ENCODE measurements around the gene TBC1D22A. TPM values are rescaled to one million over a fixed set of nuclear protein-coding genes. Genes with fewer than 3 reads are reported as not detected.

TBC1D22A gene
- total RNA-seq, 3 donors from 2014 or later, result 35.6 to 51.9 (median 41.8) TPM

DNA sequence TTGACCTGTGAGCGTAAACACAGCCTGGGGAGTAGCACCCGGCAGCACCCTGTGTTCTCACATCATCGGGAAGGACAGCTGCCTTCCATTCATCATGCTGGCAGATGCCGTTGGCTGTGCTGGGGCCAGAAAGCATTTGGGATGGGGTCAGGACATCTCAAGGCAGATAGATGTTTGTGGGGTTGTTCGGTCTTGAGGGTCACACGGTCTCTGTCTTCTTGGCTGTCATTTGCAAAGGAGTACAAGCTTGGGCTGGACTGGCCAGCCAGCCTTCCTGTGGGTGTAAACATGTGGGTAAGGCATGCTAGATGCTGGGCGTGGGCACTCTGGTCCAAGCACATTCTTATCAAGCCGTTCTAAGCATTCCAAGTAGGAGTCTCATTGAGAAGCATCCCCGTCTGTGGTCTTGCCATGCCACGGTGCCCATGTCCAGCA, 81.4 kb downstream of the TBC1D22A start:
- no peak overlapping the region for H3K4me3 ChIP-seq
- no peaks in the 10 kb centered on the region for H3K4me1 ChIP-seq (ENCODE audit: low read depth)
- no peaks in the 10 kb centered on the region for H3K36me3 ChIP-seq (ENCODE audit: low read depth)
- ATAC-seq (no peak), DNase-seq (no peak)
- no peaks in the 10 kb centered on the region for H3K9me3 ChIP-seq
- intact Hi-C loops (cut with DNase I, micrococcal nuclease), result no loop called here
- TF ChIP-seq, protein P1, sequence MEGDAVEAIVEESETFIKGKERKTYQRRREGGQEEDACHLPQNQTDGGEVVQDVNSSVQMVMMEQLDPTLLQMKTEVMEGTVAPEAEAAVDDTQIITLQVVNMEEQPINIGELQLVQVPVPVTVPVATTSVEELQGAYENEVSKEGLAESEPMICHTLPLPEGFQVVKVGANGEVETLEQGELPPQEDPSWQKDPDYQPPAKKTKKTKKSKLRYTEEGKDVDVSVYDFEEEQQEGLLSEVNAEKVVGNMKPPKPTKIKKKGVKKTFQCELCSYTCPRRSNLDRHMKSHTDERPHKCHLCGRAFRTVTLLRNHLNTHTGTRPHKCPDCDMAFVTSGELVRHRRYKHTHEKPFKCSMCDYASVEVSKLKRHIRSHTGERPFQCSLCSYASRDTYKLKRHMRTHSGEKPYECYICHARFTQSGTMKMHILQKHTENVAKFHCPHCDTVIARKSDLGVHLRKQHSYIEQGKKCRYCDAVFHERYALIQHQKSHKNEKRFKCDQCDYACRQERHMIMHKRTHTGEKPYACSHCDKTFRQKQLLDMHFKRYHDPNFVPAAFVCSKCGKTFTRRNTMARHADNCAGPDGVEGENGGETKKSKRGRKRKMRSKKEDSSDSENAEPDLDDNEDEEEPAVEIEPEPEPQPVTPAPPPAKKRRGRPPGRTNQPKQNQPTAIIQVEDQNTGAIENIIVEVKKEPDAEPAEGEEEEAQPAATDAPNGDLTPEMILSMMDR (IDR thresholded peaks at IDR 0.05), result no peak

DNA sequence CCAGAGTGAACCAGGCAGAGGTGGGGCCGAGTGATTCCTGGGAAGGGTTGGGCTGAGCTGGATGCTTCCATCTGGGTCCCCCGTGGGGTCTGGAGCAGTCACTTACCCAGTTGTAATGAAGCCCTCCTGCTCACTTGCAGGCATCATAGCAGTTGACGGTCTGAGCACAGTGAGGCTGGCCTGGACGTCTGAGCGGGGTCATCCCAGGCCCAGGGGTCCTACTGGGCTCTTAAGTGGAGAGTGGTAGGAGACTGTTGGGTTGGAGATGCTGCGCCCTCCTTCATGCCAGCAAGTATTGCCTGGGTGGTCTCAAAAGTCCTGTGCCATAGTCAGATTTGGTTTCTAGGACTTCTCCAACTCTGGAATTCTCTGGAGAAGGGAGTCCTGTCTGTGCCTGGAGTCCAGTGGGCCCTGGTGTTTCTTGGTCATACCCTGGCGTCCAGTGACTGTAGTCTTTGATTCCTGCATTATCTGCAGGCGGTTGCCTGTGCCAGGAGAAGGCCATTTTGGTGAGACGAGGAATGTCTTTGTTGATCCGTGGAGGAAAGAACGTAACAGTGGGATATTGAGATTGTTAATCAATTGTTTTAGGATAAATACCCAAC, 82.3 kb downstream of the TBC1D22A start:
- no peak overlapping the region for H3K4me3 ChIP-seq
- H3K4me1 ChIP-seq (ENCODE audit: low read depth), result no peaks in the 10 kb centered on the region
- ATAC-seq (peak; percentile 9), DNase-seq (no peak)
- TF ChIP-seq, protein P1 (IDR thresholded peaks at IDR 0.05), result no peak
- H3K9me3 ChIP-seq, result no peaks in the 10 kb centered on the region
- no peaks in the 10 kb centered on the region for H3K36me3 ChIP-seq (ENCODE audit: low read depth)
- intact Hi-C loops (cut with DNase I, micrococcal nuclease), result no loop called here

DNA sequence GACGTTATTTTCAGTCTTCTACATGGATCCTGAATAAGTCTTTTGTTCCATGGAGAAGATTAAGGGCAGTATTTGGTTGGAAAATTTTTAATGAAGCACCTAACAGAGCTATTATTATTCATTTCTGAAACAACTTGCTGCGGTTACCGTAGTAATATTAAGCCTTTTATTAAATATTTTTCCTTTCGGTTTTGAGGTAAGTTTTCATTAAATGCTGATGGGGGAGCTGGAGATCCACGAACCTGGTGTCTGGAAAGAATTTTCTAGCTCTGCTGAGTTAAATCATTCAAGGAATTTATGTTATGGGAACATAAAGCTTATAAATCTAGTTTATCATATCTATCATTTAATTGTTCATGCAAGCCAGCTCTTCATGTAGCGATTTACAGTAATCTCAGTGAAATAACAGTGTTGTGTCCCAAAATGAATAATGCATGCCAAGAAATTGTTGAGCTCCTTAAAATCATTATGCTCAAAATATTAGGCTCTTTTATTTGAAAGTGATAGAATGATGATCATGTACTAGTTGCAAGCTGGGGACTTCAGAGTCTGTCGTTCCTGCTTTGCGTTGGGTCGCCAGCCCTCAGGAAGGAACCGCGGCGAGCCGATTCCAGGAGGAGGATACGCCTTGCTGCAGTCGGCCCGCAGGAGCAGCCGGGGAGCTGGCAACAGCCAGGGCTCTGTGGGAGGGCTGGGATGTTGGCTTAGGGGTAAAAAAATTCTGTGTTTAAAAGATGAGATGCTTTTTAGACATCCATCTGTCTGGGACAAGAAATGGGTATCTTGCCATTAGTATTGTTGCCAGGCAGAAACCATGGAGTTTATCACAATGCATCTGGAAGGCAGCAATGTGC, 83.1 kb downstream of the TBC1D22A start:
- Histone ChIP-seq H3K4me3 (no peak overlapping the region), H3K36me3 (ENCODE audit: low read depth) (no peaks in the 10 kb centered on the region), H3K4me1 (ENCODE audit: low read depth) (no peaks in the 10 kb centered on the region), H3K9me3 (no peaks in the 10 kb centered on the region)
- DNase-seq (no peak), ATAC-seq (no peak)
- intact Hi-C loops (cut with DNase I, micrococcal nuclease), result no loop called here
- TF ChIP-seq, protein P1 (IDR thresholded peaks at IDR 0.05), result no peak

DNA sequence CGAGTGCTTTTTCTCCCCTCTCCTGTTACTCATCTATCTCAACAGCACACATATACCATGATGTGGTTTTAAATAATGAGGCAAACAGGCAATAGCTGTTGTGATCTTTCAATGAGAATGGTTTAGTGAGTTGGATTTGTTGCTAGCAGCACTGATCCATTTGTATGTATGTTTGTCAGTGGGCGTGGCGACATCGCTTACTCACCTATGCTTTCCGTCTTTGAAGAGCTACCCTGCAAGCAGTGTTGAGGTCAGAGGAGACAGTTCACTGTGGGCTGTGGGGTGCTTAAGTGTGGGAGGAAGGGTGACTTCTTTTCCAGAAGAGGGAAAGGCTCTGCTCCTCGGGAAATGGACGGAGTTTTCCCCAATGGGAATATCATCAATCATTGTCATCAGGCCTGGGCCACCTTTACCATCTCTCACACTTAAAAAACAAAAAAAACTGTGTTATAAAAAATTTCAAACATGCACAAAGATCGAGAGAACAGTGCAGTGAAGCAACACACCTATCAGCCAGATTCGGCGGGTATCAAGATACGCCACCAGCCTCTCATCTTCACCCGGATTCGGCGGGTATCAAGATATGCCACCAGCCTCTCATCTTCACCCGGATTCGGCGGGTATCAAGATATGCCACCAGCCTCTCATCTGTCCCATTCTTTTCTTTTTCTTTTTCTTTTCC, 83.8 kb downstream of the TBC1D22A start:
- TF ChIP-seq, protein P1 (IDR thresholded peaks at IDR 0.05), result no peak
- ATAC-seq (no peak), DNase-seq (no peak)
- Histone ChIP-seq H3K4me1 (ENCODE audit: low read depth) (no peaks in the 10 kb centered on the region), H3K36me3 (ENCODE audit: low read depth) (no peaks in the 10 kb centered on the region), H3K4me3 (no peak overlapping the region), H3K9me3 (no peaks in the 10 kb centered on the region)
- intact Hi-C loops (cut with DNase I, micrococcal nuclease), result no loop called here

DNA sequence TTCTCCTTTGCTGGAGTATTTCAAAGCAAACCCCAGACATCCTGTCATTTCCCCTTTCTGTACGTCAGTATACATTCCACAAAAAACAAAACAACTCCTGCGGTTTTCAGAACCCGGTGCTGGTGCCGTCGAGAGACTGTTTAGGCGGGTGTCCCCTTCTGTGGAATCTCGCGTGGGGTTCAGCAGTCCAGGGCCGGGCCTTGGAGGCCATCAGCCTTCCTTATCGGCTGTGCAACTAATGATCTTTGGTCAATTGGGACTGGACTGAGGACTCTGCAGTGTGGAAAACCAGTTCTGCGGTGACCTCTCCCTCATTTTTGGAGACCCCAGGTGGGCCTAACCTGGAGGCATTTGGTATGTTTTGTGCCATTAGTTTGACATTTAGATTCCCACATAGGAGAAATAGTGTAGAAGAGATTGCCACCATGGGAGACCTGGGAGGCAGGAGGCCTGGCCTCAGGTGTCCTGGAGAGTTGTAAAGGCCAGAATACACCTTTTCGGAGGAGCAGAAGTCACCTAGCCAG, 84.4 kb downstream of the TBC1D22A start:
- DNase-seq (no peak), ATAC-seq (no peak)
- Histone ChIP-seq H3K36me3 (ENCODE audit: low read depth) (no peaks in the 10 kb centered on the region), H3K4me3 (no peak overlapping the region), H3K4me1 (ENCODE audit: low read depth) (no peaks in the 10 kb centered on the region), H3K9me3 (no peaks in the 10 kb centered on the region)
- intact Hi-C loops (cut with DNase I, micrococcal nuclease), result no loop called here
- TF ChIP-seq, protein P1 (IDR thresholded peaks at IDR 0.05), result no peak
